Stimulated activated CD4-positive, alpha-beta T cell treated with anti-CD3 and anti-CD28 coated beads, Interleukin-1b, Interleukin-23, amount 100 ng/mL, for 48 hours (primary cell): ENCODE data around the gene KCTD18.

Experiments
- DNase-seq: peaks from one replicate; pipeline ENCODE4 v3.0.0-alpha.2; 2020

Gene KCTD18

DNA sequence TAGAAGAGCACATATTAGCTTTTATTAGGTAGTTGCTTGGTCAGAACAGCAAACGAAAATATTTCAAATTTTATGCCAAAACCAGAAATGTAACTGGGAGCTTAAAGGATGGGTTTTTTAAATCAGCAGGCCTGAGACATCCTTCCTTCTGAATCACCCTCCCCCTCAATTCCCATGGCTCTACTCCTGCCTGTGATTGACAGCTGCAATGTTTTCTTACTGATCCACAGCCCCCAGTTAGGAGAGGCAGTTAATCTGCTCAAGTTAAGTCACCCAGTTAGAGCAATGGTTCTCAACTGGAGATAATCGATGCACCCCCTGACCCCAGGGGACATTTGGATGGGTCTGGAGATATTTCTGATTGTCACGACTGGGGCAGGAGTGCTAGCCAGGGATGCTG lies 24.9 kb downstream of the KCTD18 start:
- DNase-seq: no peak

GRCh38 chr2:200483729-200484198 lies 26.1 kb downstream of the KCTD18 start:
- DNase-seq: peak; percentile 58

- DNase-seq: no peak
Observed at GRCh38 chr2:200482194-200482593, 27.7 kb downstream of the KCTD18 start.

- DNase-seq: no peak
Observed at GRCh38 chr2:200479692-200480265, 30.1 kb downstream of the KCTD18 start.

DNA sequence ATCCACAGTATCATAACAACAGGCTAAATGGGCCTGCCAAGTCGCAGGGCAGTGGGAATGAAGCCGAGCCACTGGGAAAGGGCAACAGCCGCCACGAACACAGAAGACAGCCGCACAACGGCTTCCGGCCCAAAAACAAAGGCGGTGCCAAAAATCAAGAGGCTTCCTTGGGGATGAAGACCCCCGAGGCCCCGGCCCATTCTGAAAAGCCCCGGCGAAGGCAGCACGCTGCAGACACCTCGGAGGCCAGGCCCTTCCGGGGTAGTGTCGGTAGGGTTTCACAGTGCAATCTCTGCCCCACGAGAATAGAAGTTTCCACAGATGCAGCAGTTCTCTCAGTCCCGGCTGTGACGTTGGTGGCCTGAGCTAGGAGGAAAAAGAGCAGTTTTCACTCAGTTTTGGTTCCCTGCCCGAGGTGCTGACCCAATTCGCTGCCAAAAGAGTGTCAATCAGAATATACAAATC lies 32.2 kb downstream of the KCTD18 start:
- DNase-seq: no peak

GRCh38 chr2:200476836-200477235 lies 33.0 kb downstream of the KCTD18 start:
- no peak for DNase-seq

DNA sequence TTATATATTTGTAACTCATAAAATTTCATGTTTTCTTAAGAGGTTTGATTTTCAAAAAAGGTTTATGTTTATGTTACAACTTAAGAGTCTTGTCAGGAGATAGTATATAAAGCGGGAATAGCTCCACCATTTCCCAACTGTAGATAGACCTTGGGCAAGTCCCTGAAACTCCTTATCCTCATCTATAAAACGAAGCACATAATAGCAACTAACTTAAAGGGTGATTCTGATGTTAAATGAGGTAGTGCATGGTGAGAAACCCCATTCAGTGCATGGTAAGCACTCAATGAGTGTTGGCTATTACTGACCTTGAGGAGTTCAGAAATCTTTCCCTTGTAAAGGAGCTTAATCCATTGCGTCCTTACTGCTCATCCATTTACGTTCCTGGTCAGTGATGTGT lies 34.1 kb downstream of the KCTD18 start:
- no peak for DNase-seq

DNA sequence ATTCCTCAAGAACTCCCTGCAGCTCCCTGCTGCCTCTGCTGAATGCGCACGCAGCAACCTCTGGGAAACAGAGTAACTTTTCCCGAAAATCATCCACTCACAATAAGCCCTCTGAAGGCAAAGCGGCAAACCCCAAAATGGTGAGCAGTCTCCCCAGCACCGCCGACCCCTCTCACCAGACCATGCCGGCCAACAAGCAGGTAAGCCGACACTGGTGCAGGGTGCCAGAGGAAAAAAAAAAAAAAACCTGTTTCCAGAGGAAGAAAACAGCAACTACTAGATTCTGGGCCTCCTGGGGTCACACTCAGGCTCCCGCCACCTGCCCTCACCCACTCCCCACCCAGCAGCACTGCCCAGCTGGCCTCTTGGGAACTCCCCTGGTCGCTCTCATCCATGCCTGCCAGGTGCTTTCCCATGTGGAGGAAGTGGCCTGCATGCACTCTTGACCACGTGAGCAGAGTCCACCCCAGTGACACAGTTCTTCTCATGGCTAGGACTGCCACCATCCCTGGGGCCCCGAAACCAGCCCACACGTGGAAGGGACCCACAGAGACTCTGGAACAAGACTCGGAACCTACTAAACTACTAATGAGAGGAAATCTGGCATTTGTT lies 36.9 kb downstream of the KCTD18 start:
- DNase-seq: no peak

GRCh38 chr2:200471928-200472645 lies 37.8 kb downstream of the KCTD18 start:
- no peak for DNase-seq

DNA sequence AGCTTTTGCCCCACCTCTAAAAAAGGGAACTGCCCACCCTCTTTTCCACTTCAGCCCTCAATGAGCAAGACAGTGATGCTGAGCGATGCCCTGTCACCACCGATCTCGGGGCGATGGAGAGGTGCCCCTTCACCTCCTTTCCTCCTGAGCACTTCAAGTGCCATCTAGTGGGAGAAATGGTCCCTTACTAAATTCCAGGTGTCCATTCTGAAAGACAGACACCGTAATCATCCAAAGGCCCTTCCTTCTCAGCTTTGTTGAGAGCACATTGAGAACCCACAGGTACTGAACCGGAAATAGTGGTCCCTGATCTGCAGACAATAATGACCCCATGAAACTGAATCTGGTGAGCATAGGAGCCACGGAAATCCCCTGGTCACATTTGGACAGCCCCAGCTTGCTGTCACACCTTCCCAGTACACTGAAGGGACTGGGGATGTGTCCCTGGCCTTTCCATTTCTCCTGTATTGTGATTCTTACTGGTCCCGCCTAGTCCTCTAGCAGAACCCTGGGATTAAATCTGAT lies 38.5 kb downstream of the KCTD18 start:
- DNase-seq: peak; percentile 56

GRCh38 chr2:200470230-200470629 lies 39.6 kb downstream of the KCTD18 start:
- no peak for DNase-seq

DNA sequence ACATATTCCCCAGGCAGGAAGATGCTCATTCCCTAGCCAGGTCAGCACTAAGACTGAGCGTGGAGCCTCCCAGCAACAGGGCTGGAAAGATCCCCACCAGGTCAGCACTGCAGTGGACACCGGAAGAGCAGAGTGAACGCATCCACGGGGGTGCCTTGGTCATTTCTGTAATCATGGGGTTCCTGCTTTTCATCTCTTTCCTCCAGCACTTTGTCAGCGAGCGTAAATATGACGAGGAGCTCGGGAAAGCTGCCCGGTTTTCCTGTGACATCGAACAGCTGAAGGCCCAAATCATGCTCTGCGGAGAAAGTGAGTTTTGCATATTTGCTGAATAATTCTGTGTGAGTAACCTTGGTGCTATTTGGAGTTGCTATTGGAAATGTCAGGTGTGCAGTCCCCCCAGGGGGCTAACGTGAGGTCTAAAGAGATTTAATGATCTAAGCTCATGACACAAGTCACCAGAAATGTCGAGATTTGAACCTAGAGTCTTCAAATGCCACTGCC lies 40.1 kb downstream of the KCTD18 start:
- no peak for DNase-seq

GRCh38 chr2:200467806-200468681 lies 41.8 kb downstream of the KCTD18 start:
- DNase-seq: no peak

GRCh38 chr2:200466425-200467418 lies 43.1 kb downstream of the KCTD18 start:
- DNase-seq: peak; percentile 68

DNA sequence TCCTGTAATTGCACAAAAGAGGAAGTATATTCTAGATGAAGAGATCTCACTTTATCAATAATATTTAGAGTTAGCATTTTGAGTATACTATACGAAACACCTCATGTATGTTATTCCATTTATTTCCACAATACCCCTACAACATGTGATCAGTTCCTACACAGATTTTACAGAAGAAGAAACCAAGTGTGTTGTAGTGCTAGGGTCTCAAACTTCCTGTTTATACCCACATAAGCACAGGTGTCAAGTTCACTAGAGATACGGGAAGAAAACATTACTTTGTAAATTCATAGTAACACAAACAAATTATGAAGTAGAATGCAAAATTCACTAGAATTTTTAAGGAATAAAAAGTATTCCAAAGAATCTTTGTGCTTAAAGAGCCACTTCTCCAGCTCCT lies 46.4 kb downstream of the KCTD18 start:
- no peak for DNase-seq

DNA sequence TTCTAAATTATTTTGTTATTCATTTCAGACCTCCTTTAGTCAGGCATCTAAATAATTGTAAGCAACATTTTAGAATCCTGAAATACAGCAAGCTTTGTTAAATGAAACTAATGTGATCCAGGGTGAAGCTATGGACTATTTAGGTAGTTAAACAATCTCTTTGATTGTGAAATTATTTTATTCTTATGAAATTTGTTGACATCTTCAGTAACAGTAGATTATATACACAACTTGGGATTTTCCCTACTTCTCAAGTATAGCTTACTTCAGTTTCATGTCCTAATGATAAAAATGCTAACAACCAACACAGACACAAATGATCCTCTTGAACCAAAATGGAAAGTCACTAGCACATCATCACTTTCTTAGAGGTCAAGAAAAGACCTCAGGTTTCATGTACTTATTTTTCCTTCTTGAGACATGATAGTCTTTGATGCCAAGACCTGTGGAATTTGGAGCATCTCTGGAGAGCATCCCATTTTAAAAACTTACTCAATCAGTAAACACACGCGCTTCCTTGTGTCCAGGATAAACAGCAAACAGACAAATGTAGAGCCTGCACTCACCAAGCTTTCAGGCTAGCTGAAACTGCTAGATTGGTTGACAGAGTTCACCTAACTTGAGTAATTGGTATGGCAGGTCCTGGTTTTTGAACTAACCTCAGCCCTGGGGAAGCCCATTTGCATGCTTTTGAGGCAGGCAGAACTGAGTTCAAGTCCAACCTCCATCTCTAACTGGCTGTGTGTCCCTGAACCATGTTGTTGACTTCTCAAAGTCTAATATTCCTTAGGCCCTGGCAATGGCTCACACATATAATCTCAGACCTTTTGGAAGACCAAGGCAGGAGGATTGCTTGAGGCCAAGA lies 47.8 kb downstream of the KCTD18 start:
- no peak for DNase-seq

GRCh38 chr2:200459101-200459500 lies 50.8 kb downstream of the KCTD18 start:
- DNase-seq: no peak

- DNase-seq: no peak
Observed at GRCh38 chr2:200456567-200456966, 53.3 kb downstream of the KCTD18 start.

- peak; percentile 70 for DNase-seq
Observed at GRCh38 chr2:200455958-200456421, 53.9 kb downstream of the KCTD18 start.
